GM10847 (cell line): ENCODE results near the gene DCXR.

Experiments
- POLR2A ChIP-seq: IDR thresholded peaks from 2 replicates; pipeline ENCODE4 v1.6.1; 2011; ENCODE audit not compliant: insufficient read length; ENCODE audit errors: extremely low read depth

Gene DCXR

DNA sequence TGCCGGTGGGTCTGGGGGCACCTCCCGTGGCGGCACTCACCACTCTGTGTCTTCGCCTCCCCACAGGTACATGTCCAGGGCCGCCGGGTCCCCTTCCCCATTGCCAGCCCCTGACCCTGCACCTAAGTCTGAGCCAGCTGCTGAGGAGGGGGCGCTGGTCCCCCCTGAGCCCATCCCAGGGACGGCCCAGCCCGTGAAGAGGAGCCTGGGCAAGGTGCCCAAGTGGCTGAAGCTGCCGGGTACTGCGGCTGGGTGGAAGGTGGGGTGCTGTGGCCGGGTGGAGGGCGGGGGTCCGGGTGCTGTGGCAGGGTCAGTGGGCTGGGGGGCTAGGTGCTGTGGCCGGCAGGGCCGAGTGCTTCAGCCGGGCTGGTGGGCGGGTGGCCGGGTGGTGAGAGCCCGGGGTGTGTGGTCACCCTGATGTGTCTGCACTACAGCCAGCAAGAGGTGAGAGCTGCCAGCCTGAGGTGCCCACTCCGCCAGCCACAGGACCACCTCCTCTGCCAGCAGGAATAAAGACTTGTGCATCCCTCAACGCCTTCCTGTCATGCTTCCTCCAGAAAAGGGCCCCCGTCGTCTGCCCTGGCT lies 20.5 kb downstream of the DCXR start:
- TF ChIP-seq POLR2A: no peak

DNA sequence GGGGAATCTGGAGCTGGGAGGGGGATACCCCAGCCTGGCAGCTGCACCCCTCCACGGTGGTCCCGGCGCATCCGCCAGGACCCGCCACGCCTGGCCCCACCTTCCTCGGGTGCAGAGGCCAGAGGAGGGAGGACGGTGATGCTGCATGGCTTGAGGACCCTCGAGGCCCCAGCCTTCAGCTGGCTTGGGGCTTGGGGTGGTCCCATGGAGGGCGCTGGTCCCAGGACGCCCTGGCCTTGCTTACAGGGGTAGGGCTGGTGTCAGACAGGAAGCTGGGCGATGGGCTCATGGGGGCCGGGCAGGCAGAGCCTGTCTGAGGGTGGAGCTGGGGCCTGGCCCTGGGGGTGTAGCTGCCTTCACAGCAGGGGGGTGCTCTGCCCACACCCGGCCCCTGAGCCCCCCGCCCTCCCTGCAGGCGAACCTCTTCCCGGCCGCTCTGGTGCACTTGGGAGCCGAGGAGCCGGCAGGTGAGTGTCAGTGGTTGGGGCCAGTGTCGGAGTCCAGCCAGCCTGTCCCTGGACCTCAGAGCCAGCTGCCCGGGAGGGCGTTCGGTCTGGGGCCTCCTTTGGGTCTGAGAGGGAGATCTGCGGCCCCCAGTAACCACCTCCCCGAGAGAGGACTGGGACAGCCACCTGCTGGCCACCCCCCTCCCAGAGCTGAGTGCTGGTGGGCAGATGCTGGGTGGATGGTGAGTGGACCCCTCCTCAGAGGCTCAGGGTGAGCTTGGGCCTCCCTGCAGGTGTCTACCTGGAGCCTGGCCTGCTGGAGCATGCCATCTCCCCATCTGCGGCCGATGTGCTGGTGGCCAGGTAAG lies 21.2 kb downstream of the DCXR start:
- no peak for TF ChIP-seq POLR2A

DNA sequence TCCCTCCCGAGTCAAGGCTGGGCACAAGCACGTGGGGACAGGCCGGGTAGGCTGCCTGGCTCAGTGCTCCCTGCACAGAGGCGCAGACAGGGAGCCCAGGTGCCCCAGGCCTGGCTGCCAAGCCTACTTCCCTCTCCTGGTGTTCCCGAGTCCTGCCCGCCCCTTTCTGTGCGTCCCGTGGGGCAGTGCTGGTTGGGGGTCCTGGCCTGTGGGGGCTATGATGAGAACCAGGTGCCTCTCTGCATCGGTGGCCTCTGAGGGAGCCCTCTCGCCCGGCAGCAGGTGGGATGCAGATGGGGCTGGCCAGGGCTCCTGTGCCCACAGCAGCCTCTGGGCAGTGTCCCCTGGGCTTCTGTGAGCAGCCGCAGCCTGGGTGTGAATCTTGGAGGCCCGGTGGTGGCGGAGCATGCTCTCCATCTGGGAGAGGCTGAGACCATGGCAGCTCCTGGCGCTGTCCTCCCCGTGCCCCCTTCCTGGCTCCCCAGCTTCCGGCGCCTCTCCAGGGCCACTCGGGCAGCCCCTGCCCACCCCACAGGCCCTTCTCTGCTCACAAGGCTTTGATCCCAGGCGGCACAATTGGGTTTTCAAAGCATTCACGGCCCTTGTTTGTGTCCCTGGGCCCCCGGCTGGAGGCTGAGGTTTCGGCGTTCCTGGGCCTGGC lies 22.1 kb downstream of the DCXR start:
- no peak for TF ChIP-seq POLR2A

DNA sequence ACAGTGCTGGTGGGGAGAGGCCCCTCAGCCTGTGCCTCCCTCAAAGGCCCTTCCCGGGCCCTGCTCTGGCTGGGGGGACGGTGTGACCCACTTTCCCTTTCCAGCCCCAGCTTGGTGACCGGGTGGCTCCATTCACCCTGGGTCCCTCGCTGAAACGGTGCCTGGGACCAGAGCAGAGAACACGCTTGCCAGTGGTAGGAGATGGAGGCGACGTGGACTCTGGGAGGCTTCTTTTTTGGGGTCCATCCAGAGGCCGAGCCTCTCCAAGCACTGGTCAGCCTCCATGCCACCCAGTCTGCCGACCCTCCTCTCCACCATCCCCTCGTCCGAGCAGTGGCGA lies 22.6 kb downstream of the DCXR start:
- TF ChIP-seq POLR2A: no peak

DNA sequence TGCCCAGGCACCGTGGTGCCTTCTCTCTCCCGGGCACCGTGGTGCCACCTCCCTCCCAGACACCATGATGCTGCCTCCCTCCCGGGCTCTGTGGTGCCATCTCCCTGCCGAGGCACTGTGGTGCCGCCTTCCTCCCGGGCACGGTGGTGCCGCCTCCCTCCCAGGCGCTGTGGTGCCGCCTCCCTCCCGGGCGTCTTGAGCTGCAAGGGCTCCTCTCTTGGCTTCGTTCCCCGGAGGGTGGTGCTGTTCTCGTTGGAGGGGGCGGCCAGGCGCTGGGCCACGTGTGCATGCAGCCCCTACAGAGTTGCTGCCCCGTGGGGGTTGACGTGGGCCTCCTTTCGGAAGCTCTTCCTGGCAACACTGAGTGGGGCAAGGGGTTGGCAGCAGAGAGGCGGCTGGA lies 23.1 kb downstream of the DCXR start:
- no peak for TF ChIP-seq POLR2A

DNA sequence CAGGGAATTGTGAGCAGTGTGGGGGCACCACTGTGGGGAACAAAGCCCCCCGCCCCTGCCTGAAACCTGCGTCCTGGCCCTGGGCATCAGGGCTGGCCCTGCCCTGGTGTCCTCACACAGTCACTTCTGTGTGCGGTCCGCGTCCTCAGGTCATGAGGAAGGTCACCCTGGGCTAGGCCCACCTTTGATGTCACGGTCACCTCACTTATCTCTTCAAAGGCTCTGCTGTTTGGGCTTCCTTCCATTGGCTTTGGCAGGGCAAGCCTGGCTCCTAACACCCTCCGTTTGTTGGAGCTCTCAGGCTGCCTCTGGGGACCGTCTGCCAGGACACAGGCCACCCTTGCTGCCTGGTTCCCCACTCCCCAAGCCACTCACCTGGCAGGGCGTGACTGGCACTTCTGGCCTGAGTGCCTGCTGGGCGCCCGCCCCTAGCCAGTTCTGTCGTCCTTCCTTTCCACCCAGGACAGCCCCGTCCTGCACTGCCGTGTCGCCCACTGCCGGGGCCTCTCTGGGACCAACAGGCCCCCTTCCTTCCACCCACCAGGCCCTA lies 23.6 kb downstream of the DCXR start:
- TF ChIP-seq POLR2A: no peak

DNA sequence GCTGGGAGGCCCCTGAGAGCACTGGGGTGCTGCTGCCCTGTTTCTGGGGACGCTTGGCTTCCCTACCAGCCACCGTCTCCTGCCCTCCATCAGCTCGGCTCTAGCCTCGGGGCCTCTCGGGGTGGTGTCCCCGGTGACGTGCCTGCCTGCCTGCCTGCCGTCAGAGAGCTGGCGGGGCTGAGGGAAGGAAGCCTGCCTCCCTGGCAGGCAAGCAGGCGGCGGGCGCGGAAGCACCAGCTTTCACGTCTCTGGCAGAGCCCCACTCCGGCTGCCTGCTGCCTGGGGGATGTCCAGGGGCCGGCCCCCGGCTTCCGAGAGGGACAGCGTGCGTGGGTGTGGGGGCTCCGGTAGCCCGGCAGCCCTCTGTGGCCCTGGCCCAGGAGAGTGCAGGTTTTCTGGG lies 24.2 kb downstream of the DCXR start:
- TF ChIP-seq POLR2A: no peak

DNA sequence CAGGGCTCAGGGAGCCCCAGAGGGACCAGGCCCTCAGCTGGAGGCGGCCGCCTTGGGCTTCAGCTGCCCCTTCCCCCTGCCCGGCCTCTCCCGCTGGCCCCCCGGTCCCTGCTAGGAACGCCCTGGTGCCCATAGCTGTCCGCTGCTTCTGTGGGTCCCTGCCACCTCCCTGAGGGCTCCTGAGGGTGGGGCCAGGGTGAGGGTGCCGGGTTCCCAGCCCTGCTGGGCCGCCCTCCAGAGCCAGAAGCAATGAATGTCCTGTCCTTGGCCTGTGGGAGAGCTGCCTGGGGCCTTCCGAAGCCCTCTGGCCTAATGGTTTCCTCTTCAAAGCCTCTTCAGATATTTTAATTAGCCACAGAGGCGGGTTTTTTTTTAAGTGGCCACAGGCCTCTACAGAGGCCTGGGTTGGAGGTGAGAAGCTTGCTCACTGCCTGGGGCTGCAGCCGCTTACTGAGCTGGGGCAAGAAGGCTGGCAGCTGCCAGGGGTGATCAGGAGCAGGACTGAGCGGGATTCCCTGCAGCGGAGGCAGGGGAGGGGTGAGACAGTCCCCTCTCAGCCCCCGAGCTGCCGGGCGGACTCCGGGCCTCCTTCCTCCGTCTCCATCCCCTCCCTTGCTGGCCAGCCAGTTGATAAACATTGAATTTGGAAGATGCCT lies 24.7 kb downstream of the DCXR start:
- no peak for TF ChIP-seq POLR2A

DNA sequence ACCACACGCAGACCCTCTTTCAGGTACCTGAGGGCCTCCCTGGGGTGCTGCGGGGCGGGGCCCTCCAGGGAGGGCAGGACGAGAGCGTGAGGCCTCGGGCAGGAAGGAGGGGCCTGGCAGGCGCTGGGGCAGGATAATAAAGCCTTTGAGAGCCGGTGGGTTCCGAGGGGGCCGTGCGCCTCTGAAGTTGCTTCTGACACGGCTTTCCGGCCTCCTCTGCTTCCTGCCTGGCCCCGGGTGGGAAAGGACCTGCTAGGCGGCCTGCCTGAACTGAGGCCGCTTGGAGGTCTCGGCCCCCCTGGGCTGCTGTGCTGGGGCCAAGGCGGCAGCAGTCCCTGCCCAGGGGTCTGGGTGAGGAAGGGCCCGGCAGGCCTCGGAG lies 25.2 kb downstream of the DCXR start:
- no peak for TF ChIP-seq POLR2A

DNA sequence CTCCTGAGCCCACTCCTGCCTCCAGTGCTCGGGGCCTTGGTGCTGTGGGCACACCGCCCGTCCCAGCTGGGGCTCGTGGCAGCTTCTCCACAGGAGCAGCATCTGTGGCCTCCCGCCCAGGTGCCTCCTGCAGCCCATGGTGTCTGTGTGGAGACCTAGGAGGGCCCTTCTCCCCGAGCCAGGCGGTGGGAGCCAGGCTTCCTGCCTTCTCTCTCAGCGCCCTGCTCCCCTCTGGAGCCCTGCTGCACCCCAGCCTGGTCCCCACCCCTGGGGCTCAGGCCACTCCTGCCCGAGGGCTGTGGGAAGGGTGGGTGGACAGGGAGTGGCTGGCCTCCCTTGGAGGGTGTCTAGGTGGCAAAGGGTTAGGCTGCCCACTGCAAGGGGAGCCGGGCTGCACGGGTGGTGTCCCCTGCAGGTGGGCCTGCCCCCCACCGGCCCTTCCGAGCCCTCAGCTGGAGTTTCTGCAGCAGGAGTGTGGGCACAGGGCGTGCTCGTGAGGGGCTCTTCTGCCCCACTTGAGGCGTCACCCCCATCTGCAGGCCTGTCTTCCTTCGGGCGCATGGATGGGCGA lies 25.8 kb downstream of the DCXR start:
- no peak for TF ChIP-seq POLR2A

DNA sequence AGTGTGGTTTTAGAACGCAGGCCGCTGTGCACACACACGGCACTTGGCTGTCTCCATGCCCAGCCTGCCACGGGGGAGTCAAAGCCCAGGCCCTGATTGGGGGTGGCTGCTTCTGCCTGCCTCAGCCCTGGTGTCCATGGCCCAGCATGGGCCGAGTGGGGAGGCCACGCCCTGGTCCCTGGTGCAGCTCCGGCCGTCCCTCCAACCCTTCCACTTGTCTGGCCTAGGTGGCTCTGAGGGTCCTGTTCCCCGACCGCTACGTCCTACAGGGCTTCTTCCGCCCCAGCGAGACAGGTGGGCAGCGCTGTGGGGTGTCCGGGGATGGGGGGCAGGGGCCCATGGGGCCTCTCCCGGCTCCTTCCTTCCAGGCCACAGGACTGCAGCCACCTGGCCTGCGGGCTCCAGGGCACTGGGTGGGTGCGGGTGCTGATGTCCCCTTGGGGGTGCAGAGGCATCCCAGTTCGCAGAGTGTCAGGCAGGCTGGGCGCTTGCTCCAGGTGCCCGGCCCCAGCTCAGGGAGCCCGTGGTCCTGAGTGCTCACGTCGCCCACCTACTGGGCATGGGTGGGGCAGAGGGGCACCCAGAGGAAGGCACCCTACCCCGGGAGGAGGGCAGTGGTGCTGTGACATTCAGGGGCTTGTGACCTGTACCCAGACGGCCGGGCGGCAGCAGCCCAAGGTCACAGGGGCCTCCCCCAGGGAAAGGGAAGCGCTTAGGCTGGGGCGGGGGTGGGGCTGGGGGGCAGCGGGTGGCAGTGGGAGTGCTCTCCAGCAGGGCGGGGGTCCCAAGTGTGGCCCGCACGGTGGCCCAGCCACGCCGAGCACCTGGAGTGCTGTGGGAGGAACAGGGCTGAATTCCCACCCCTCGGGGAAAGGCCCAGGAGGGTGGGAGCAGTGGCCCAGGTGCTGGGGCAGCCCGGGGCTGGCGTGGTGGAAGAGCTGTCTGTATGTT lies 26.6 kb downstream of the DCXR start:
- no peak for TF ChIP-seq POLR2A

DNA sequence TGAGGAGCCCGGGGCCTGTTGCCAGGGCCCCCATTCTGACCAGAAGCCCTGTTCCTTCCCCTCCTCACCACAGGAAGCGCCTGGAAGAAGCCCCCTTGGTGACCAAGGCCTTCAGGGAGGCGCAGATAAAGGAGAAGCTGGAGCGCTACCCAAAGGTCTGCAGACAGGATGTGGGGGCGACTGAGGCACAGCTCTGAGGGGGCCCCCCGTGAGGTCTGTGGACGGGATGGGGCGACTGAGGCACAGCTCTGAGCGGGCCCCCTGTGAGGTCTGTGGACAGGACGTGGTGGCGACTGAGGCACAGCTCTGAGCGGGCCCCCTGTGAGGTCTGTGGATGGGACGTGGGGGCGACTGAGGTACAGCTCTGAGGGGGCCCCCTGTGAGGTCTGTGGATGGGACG lies 28.1 kb downstream of the DCXR start:
- no peak for TF ChIP-seq POLR2A

DNA sequence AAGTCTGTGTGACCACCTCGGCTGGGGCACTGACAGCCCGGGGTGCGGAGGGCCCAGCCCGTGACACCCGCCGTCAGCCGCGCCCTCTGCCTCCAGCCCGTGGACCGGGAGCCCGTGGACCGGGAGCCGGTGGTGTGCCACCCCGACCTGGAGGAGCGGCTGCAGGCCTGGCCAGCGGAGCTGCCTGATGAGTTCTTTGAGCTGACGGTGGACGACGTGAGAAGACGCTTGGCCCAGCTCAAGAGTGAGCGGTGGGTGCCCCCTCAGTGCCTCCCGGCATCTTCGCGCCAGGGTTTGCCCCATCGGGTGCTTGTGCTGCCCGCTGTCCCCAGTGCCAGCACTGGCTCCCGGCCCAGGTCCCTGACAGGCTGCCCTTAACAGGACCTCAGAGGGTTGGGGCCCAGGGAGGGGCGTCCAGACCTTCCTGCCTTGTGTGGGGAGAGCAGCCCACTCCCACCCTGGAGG lies 28.5 kb downstream of the DCXR start:
- no peak for TF ChIP-seq POLR2A

DNA sequence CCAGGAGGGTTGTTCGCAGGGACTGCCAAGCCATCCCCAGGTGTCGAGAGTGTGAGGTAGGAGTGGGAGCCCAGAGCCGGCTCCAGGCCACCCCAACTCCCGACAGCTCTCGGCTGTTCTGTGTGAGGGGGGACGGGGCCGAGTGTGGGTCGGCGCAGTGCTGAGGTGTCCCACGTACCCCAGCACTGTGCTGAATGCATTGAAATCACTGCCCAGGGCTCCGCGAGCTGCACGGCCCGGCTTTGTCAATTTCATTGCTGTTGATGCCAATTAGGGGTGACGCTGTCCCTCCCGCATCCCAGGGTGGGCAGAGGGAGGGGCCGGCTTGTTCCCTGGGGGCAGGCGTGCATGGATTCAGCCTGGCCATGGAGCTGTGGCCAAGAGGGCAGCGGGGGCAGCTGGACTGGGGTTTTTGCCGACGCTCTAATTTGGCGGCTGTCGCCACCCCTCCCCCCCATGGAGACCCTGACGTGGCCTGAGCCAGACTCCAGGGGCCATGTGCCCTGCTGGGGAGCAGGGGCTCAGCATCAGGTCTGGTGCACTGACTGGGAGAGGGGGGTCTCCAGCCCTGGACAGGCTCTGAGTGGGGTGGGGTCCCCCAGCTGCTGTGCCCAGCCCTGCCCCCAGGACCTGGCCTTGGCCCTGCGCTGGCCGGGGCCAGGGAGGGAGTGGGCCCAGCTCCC lies 29.1 kb downstream of the DCXR start:
- TF ChIP-seq POLR2A: no peak
